Measurements from ENCODE around the gene HTT.

- no peak for TF ChIP-seq CTCF (IDR thresholded peaks at IDR 0.05)
- no peak for TF ChIP-seq POLR2A (IDR thresholded peaks at IDR 0.05)
Observed at GRCh38 chr4:3202836-3203820, 128.6 kb downstream of the HTT start.

Data from upper lobe of left lung (tissue), 4 donors.